ENCODE data around the gene HAGH. TPM values are rescaled to one million over a fixed set of nuclear protein-coding genes. Genes with fewer than 3 reads are reported as not detected.

HAGH gene
- total RNA-seq, 1 donor from 2014 or later = 35.9 TPM

GRCh38 chr16:1772362-1772907 lies 54.2 kb downstream of the HAGH start, which contains the start of gene EME2:
TSS of gene EME2 (plus strand) at chr16:1772810. CDS start at chr16:1773228, 418 bp downstream.
- peak within 1 kb of the TSS; percentile 91 for H3K9ac ChIP-seq (ENCODE audit: low read length)
- peaks cover 54% of the 10 kb centered on the region for H4K20me1 ChIP-seq (ENCODE audit: insufficient read depth, low read length)
- H2AFZ ChIP-seq (ENCODE audit: low read depth, low read length) = peak within 1 kb of the TSS; percentile 80
- peak within 1 kb of the TSS; percentile 66 for H3K4me3 ChIP-seq (ENCODE audit: insufficient read depth, low read depth, low read length)
- H3K4me2 ChIP-seq (ENCODE audit: low read length) = peak within 1 kb of the TSS; percentile 91
- DNase-seq (ENCODE audit: low read depth) = no peak
- FAIRE-seq = no peak
- H3K9me3 Mint-ChIP-seq (ENCODE audit: unreplicated experiment) = no peaks in the 10 kb centered on the region
- H3K27ac ChIP-seq (ENCODE audit: low read depth, low read length) = peak within 1 kb of the TSS; percentile 71
- peak within 1 kb of the TSS; percentile 91 for H3K4me3 Mint-ChIP-seq (ENCODE audit: unreplicated experiment)
- no peaks in the 10 kb centered on the region for H3K9me3 ChIP-seq (ENCODE audit: insufficient read depth, low read depth, low read length)
- no peaks in the 10 kb centered on the region for H3K27me3 ChIP-seq (ENCODE audit: insufficient read depth, low read length)
- peaks cover 26% of the 10 kb centered on the region for H3K4me1 ChIP-seq (ENCODE audit: insufficient read depth, low read length)
- H3K27ac Mint-ChIP-seq (ENCODE audit: unreplicated experiment) = peak within 1 kb of the TSS; percentile 98
- peaks cover 39% of the 10 kb centered on the region for H3K79me2 ChIP-seq (ENCODE audit: insufficient read depth, low read length)
- no peaks in the 10 kb centered on the region for H3K27me3 Mint-ChIP-seq (ENCODE audit: low read depth, unreplicated experiment)
- H3K36me3 Mint-ChIP-seq (ENCODE audit: low read depth, unreplicated experiment) = no peaks in the 10 kb centered on the region
- H3K4me1 Mint-ChIP-seq (ENCODE audit: low read depth, unreplicated experiment) = peaks cover 6% of the 10 kb centered on the region
- TF ChIP-seq CTCF (IDR thresholded peaks at IDR 0.05; ENCODE audit: insufficient read depth, low read depth, low read length) (no peak), EZH2 (IDR thresholded peaks at IDR 0.05; ENCODE audit: insufficient read depth, low read length) (no peak)
- H3K36me3 ChIP-seq (ENCODE audit: insufficient read depth, low read length) = no peaks in the 10 kb centered on the region

GRCh38 chr16:1771864-1772361 lies 54.7 kb downstream of the HAGH start:
- no peak for TF ChIP-seq EZH2 (IDR thresholded peaks at IDR 0.05; ENCODE audit: insufficient read depth, low read length)
- no peak for TF ChIP-seq CTCF (IDR thresholded peaks at IDR 0.05; ENCODE audit: insufficient read depth, low read depth, low read length)
- H4K20me1 ChIP-seq (ENCODE audit: insufficient read depth, low read length) = peaks cover 54% of the 10 kb centered on the region
- H3K27me3 ChIP-seq (ENCODE audit: insufficient read depth, low read length) = no peaks in the 10 kb centered on the region
- no peak for DNase-seq (ENCODE audit: low read depth)
- peak overlapping the region; percentile 91 for H3K9ac ChIP-seq (ENCODE audit: low read length)
- no peaks in the 10 kb centered on the region for H3K9me3 ChIP-seq (ENCODE audit: insufficient read depth, low read depth, low read length)
- H3K27me3 Mint-ChIP-seq (ENCODE audit: low read depth, unreplicated experiment) = no peaks in the 10 kb centered on the region
- peaks cover 6% of the 10 kb centered on the region for H3K4me1 Mint-ChIP-seq (ENCODE audit: low read depth, unreplicated experiment)
- H3K4me1 ChIP-seq (ENCODE audit: insufficient read depth, low read length) = peaks cover 26% of the 10 kb centered on the region
- peak overlapping the region; percentile 66 for H3K4me3 ChIP-seq (ENCODE audit: insufficient read depth, low read depth, low read length)
- H3K79me2 ChIP-seq (ENCODE audit: insufficient read depth, low read length) = peaks cover 39% of the 10 kb centered on the region
- no peak overlapping the region for H2AFZ ChIP-seq (ENCODE audit: low read depth, low read length)
- FAIRE-seq = no peak
- peak overlapping the region; percentile 91 for H3K4me3 Mint-ChIP-seq (ENCODE audit: unreplicated experiment)
- no peaks in the 10 kb centered on the region for H3K36me3 ChIP-seq (ENCODE audit: insufficient read depth, low read length)
- H3K4me2 ChIP-seq (ENCODE audit: low read length) = peak overlapping the region; percentile 91
- H3K36me3 Mint-ChIP-seq (ENCODE audit: low read depth, unreplicated experiment) = no peaks in the 10 kb centered on the region
- H3K9me3 Mint-ChIP-seq (ENCODE audit: unreplicated experiment) = no peaks in the 10 kb centered on the region
- peak overlapping the region; percentile 10 for H3K27ac ChIP-seq (ENCODE audit: low read depth, low read length)
- peak overlapping the region; percentile 98 for H3K27ac Mint-ChIP-seq (ENCODE audit: unreplicated experiment)
